AG10803 (cell line): ENCODE measurements around the gene PPME1.

Experiments used
- DNase-seq: peaks from one replicate; pipeline ENCODE4 v3.0.0; 2010; ENCODE audit warnings: low read depth
- H3K4me3 ChIP-seq: 2 replicates; pipeline ENCODE4 v1.5.1; 2011; ENCODE audit warnings: mild to moderate bottlenecking, low read length, control low read depth
- CTCF ChIP-seq: conservative IDR thresholded peaks from 2 replicates; pipeline ENCODE4 v1.5.1; 2011; ENCODE audit warnings: mild to moderate bottlenecking, low read length, control low read depth, inconsistent platforms

Gene PPME1

GRCh38 chr11:74262725-74263124 is 91.6 kb downstream of the PPME1 start:
- H3K4me3 ChIP-seq: no peak overlapping the region
- no peak for TF ChIP-seq CTCF
- DNase-seq: no peak

GRCh38 chr11:74265256-74265655 is 94.2 kb downstream of the PPME1 start:
- no peak for DNase-seq
- no peak for TF ChIP-seq CTCF
- H3K4me3 ChIP-seq: no peak overlapping the region

GRCh38 chr11:74267014-74267413 is 95.9 kb downstream of the PPME1 start:
- DNase-seq: no peak
- H3K4me3 ChIP-seq: no peak overlapping the region
- no peak for TF ChIP-seq CTCF

- DNase-seq: no peak
- no peak overlapping the region for H3K4me3 ChIP-seq
- TF ChIP-seq CTCF: no peak
These were observed 97.4 kb downstream of the PPME1 start for GRCh38 chr11:74268456-74268855.

GRCh38 chr11:74269161-74269811 is 98.2 kb downstream of the PPME1 start:
- no peak overlapping the region for H3K4me3 ChIP-seq
- TF ChIP-seq CTCF: no peak
- DNase-seq: peak; percentile 50

- no peak for TF ChIP-seq CTCF
- H3K4me3 ChIP-seq: no peak overlapping the region
- no peak for DNase-seq
These were observed 101.2 kb downstream of the PPME1 start for GRCh38 chr11:74272276-74272675.

DNA sequence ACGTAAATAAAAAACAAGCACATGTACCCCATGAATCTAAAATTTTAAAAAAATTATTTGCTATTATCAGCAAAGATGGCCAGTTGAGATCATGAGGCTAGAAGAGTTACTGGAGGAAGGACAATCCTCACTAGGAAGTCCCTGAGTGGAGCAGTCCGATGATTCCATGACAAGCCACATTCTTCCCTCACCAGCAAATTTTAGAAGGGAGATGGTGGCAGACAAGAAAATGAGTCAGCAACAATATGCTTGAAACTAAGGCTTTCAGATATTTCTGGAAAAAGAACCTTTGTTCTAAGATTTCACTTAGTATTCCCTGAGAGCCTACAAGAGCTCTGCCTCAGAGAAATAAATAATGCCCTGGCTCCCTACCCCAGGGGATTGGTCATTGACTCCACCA is 105.5 kb downstream of the PPME1 start:
- peak; percentile 67 for DNase-seq
- no peak for TF ChIP-seq CTCF
- no peak overlapping the region for H3K4me3 ChIP-seq
